ENCODE data around the gene TPRX2. TPM values are rescaled to one million over a fixed set of nuclear protein-coding genes. Genes with fewer than 3 reads are reported as not detected.

Gene TPRX2
- total and polyA plus RNA-seq, 7 experiments from 2014 or later = not detected

DNA sequence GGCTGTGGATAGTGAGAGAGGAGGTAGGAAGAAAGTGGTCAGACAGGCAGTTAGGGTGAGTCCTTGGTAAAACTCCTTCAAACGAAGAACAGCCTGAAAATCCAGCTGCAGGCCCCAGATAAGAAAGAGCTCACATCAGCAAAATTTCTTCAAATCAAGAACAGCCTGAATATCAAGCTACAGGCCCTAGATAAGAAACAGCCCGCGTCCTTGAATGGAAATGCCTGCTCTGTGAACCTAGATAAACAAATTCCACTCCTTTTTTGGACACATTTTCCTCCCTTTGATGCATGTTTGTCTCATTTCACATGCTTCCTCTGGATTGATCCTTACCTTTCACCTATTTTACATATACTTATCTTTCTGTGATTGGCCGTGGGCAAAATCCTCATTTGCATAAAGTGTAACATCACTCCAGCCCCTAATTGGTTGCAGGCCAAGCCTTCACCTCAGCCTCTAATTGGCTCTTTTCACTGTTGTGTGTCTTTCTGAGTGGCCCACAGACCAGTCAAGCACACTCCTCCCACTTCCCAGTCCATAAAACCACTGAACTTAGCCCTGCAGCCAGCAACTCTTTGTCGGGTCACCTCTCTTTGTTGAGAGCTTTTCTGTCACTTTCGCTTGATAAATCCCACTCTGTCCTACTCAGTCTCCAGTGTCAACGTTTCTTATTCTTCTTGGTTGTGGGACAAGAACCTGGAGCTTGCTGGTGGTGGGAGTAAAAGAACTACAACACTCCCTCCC, 33.1 kb downstream of the TPRX2 start:
- H3K36me3 ChIP-seq (ENCODE audit: control insufficient read depth in 2 of 3, insufficient read depth in 3 of 3, low read length in 3 of 3) = no peaks in the 10 kb centered on the region
- H3K27me3 ChIP-seq (ENCODE audit: control insufficient read depth in 2 of 2, insufficient read depth in 2 of 2, low read length in 2 of 2) = no peaks in the 10 kb centered on the region
- no peak for ATAC-seq
- no peak overlapping the region for H3K27ac ChIP-seq (ENCODE audit: low read depth, low read length)
- POLR2A ChIA-PET = no interaction called here
- intact Hi-C loops (cut with micrococcal nuclease) = no loop called here
- Mint-ChIP-seq H3K9me3 (peaks cover 0 to 12% (median 4%) of the 10 kb centered on the region in 11 donors), H3K27ac (no peak overlapping the region), H3K36me3 (peaks cover 0 to 10% (median 0%) of the 10 kb centered on the region in 5 donors), H3K4me3 (no peak overlapping the region), H3K27me3 (peaks cover 0 to 16% (median 0%) of the 10 kb centered on the region in 5 donors), H3K4me1 (peaks cover 0 to 3% (median 0%) of the 10 kb centered on the region in 7 donors)
- no peaks in the 10 kb centered on the region for H3K4me1 ChIP-seq (ENCODE audit: control insufficient read depth in 2 of 2, insufficient read depth in 2 of 2, low read length in 2 of 2)
- no peaks in the 10 kb centered on the region for H3K9me3 ChIP-seq (ENCODE audit: control insufficient read depth in 2 of 3, low read length in 3 of 3)
- no peak overlapping the region for H3K4me3 ChIP-seq (ENCODE audit: low read length)
- CTCF ChIA-PET = interaction anchor here (0.6 kb wide), 1 partner anchor 580 kb away, joined by 5 read pairs; no protein-coding TSS in a partner anchor
- no peak for DNase-seq

DNA sequence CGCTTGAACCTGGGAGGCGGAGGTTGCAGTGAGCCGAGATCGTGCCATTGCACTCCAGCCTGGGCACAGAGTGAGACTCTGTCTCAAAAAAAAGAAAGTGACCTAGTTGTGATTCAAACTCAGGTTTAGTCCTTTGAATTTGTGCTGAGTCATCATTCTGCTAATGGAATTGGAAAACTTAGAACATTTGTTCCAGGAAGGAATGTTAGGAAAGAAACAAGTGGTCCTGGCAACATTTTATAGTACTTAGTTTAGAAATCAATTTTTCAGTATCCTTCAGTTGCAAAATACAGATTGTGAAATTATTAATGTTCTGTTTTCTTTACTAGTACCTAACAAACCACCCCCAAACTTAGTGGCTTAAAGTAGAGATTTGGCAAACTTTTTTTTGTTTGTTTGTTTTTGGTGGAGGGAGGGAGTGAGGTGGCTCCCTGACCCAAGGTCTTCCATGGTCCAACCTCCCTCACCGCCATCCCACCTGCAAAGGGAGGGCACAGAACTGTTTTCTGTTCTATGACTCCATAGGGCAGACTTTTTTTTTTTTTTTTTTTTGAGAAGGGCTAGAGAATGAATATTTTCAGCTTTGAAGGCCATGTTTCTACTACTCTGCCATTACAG, 36.2 kb downstream of the TPRX2 start:
- no peak overlapping the region for H3K27ac Mint-ChIP-seq
- intact Hi-C loops (cut with micrococcal nuclease) = no loop called here
- H3K4me3 ChIP-seq (ENCODE audit: low read length) = no peak overlapping the region
- no peak for ATAC-seq
- no peaks in the 10 kb centered on the region for H3K27me3 ChIP-seq (ENCODE audit: control insufficient read depth in 2 of 2, insufficient read depth in 2 of 2, low read length in 2 of 2)
- peaks cover 0 to 10% (median 0%) of the 10 kb centered on the region in 5 donors for H3K36me3 Mint-ChIP-seq
- peaks cover 0 to 3% (median 0%) of the 10 kb centered on the region in 7 donors for H3K4me1 Mint-ChIP-seq
- ChIA-PET CTCF (no interaction called here), POLR2A (no interaction called here)
- H3K36me3 ChIP-seq (ENCODE audit: control insufficient read depth in 2 of 3, insufficient read depth in 3 of 3, low read length in 3 of 3) = no peaks in the 10 kb centered on the region
- peaks cover 0 to 8% (median 4%) of the 10 kb centered on the region in 5 donors for H3K27me3 Mint-ChIP-seq
- peaks cover 0 to 12% (median 4%) of the 10 kb centered on the region in 11 donors for H3K9me3 Mint-ChIP-seq
- DNase-seq = no peak
- H3K4me3 Mint-ChIP-seq = no peak overlapping the region
- no peaks in the 10 kb centered on the region for H3K9me3 ChIP-seq (ENCODE audit: control insufficient read depth in 2 of 3, low read length in 3 of 3)
- no peak overlapping the region for H3K27ac ChIP-seq (ENCODE audit: low read depth, low read length)
- H3K4me1 ChIP-seq (ENCODE audit: control insufficient read depth in 2 of 2, insufficient read depth in 2 of 2, low read length in 2 of 2) = no peaks in the 10 kb centered on the region

DNA sequence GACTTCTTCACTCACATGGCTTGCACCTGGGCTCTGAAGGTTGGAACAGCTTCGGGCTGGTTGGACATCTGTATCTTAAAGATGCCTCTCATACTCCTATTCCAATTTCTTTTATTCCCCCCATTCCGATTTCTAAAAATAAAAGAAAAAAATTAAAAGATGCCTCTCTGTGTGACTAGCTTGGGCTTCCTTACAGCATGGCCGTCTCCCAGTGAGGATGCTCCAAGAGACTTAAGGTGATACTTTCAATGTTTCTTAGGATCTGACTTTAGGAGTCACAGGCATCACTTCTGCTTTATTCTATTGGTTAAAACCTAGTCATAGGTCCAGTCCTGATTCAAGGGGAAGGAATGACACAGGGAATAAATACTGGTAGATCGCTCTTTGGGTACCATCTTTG, 37.0 kb downstream of the TPRX2 start:
- Histone ChIP-seq H3K27ac (ENCODE audit: low read depth, low read length) (no peak overlapping the region), H3K4me1 (ENCODE audit: control insufficient read depth in 2 of 2, insufficient read depth in 2 of 2, low read length in 2 of 2) (no peaks in the 10 kb centered on the region), H3K36me3 (ENCODE audit: control insufficient read depth in 2 of 3, insufficient read depth in 3 of 3, low read length in 3 of 3) (no peaks in the 10 kb centered on the region), H3K27me3 (ENCODE audit: control insufficient read depth in 2 of 2, insufficient read depth in 2 of 2, low read length in 2 of 2) (no peaks in the 10 kb centered on the region), H3K4me3 (ENCODE audit: low read length) (no peak overlapping the region), H3K9me3 (ENCODE audit: control insufficient read depth in 2 of 3, low read length in 3 of 3) (no peaks in the 10 kb centered on the region)
- Mint-ChIP-seq H3K9me3 (peaks cover 0 to 12% (median 4%) of the 10 kb centered on the region in 11 donors), H3K36me3 (peaks cover 0 to 10% (median 0%) of the 10 kb centered on the region in 5 donors), H3K27me3 (peaks cover 0 to 12% (median 4%) of the 10 kb centered on the region in 5 donors), H3K27ac (no peak overlapping the region), H3K4me1 (peaks cover 0 to under 1% (median 0%) of the 10 kb centered on the region in 7 donors), H3K4me3 (no peak overlapping the region)
- no peak for DNase-seq
- no peak for ATAC-seq
- intact Hi-C loops (cut with micrococcal nuclease) = no loop called here
- ChIA-PET POLR2A (no interaction called here), CTCF (no interaction called here)

GRCh38 chr19:47896773-47897172, 37.7 kb downstream of the TPRX2 start:
- no peak overlapping the region for H3K4me3 Mint-ChIP-seq
- H3K27ac Mint-ChIP-seq = no peak overlapping the region
- no peaks in the 10 kb centered on the region for H3K36me3 ChIP-seq (ENCODE audit: control insufficient read depth in 2 of 3, insufficient read depth in 3 of 3, low read length in 3 of 3)
- H3K9me3 Mint-ChIP-seq = peaks cover 0 to 10% (median 4%) of the 10 kb centered on the region in 11 donors
- DNase-seq (no peak), ATAC-seq (no peak)
- no peak overlapping the region for H3K4me3 ChIP-seq (ENCODE audit: low read length)
- no peaks in the 10 kb centered on the region for H3K4me1 ChIP-seq (ENCODE audit: control insufficient read depth in 2 of 2, insufficient read depth in 2 of 2, low read length in 2 of 2)
- POLR2A ChIA-PET = no interaction called here
- no peaks in the 10 kb centered on the region for H3K9me3 ChIP-seq (ENCODE audit: control insufficient read depth in 2 of 3, low read length in 3 of 3)
- H3K4me1 Mint-ChIP-seq = no peaks in the 10 kb centered on the region
- H3K27me3 Mint-ChIP-seq = peaks cover 0 to 12% (median 4%) of the 10 kb centered on the region in 5 donors
- CTCF ChIA-PET = no interaction called here
- H3K27ac ChIP-seq (ENCODE audit: low read depth, low read length) = no peak overlapping the region
- peaks cover 0 to 8% (median 0%) of the 10 kb centered on the region in 5 donors for H3K36me3 Mint-ChIP-seq
- intact Hi-C loops (cut with micrococcal nuclease) = no loop called here
- H3K27me3 ChIP-seq (ENCODE audit: control insufficient read depth in 2 of 2, insufficient read depth in 2 of 2, low read length in 2 of 2) = no peaks in the 10 kb centered on the region

GRCh38 chr19:47897861-47898260, 38.8 kb downstream of the TPRX2 start:
- DNase-seq (no peak), ATAC-seq (no peak)
- intact Hi-C loops (cut with micrococcal nuclease) = no loop called here
- H3K27me3 ChIP-seq (ENCODE audit: control insufficient read depth in 2 of 2, insufficient read depth in 2 of 2, low read length in 2 of 2) = no peaks in the 10 kb centered on the region
- Mint-ChIP-seq H3K36me3 (peaks cover 0 to 6% (median 0%) of the 10 kb centered on the region in 5 donors), H3K9me3 (peaks cover 0 to 9% (median 3%) of the 10 kb centered on the region in 11 donors), H3K27ac (peak overlapping the region in 1 of 9 donors; percentile 15), H3K27me3 (peaks cover 0 to 16% (median 10%) of the 10 kb centered on the region in 5 donors), H3K4me1 (no peaks in the 10 kb centered on the region), H3K4me3 (no peak overlapping the region)
- CTCF ChIA-PET = no interaction called here
- no peaks in the 10 kb centered on the region for H3K9me3 ChIP-seq (ENCODE audit: control insufficient read depth in 2 of 3, low read length in 3 of 3)
- POLR2A ChIA-PET = no interaction called here
- no peaks in the 10 kb centered on the region for H3K4me1 ChIP-seq (ENCODE audit: control insufficient read depth in 2 of 2, insufficient read depth in 2 of 2, low read length in 2 of 2)
- H3K36me3 ChIP-seq (ENCODE audit: control insufficient read depth in 2 of 3, insufficient read depth in 3 of 3, low read length in 3 of 3) = no peaks in the 10 kb centered on the region
- no peak overlapping the region for H3K27ac ChIP-seq (ENCODE audit: low read depth, low read length)
- no peak overlapping the region for H3K4me3 ChIP-seq (ENCODE audit: low read length)

DNA sequence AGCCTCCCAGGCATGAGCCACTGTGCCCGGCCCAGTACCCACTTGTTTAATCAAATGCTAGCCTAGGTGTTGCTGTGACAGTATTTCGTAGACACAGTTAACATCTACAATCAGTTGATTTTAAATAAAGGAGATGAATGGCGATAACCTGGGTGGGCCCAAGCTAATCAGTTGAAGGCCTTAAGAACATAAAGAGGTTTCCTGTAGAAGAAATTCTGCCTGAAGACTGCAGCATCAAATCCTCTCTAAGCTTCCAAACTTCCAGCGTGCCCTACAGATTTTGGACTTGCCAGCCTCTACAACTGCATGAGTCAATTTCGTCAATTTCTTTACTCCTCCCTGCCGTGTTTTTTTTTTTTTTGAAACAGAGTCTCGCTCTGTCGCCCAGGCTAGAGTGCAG, 40.3 kb downstream of the TPRX2 start:
- no peak for ATAC-seq
- ChIA-PET CTCF (no interaction called here), POLR2A (no interaction called here)
- Histone ChIP-seq H3K36me3 (ENCODE audit: control insufficient read depth in 2 of 3, insufficient read depth in 3 of 3, low read length in 3 of 3) (no peaks in the 10 kb centered on the region), H3K27me3 (ENCODE audit: control insufficient read depth in 2 of 2, insufficient read depth in 2 of 2, low read length in 2 of 2) (no peaks in the 10 kb centered on the region), H3K4me3 (ENCODE audit: low read length) (no peak overlapping the region), H3K9me3 (ENCODE audit: control insufficient read depth in 2 of 3, low read length in 3 of 3) (no peaks in the 10 kb centered on the region), H3K27ac (ENCODE audit: low read depth, low read length) (no peak overlapping the region), H3K4me1 (ENCODE audit: control insufficient read depth in 2 of 2, insufficient read depth in 2 of 2, low read length in 2 of 2) (no peaks in the 10 kb centered on the region)
- intact Hi-C loops (cut with micrococcal nuclease) = no loop called here
- Mint-ChIP-seq H3K27me3 (peaks cover 0 to 22% (median 11%) of the 10 kb centered on the region in 5 donors), H3K27ac (no peak overlapping the region), H3K36me3 (peaks cover 0 to 6% (median 0%) of the 10 kb centered on the region in 5 donors), H3K4me1 (no peaks in the 10 kb centered on the region), H3K9me3 (peaks cover 0 to 9% (median 3%) of the 10 kb centered on the region in 11 donors), H3K4me3 (no peak overlapping the region)
- no peak for DNase-seq

Data from naive thymus-derived CD4-positive, alpha-beta T cell (primary cell).